GM23338 (cell line): ENCODE data around the gene JMY. TPM values are rescaled to one million over a fixed set of nuclear protein-coding genes. Genes with fewer than 3 reads are reported as not detected.

Experiments used
- ATAC-seq: fragments of 200-7000 bp; cut with Tn5 transposase; 3 replicates; pipeline ENCODE4 v1.9.1; 2020
- DNase-seq: peaks from one replicate; pipeline ENCODE4 v3.0.0-alpha.2; 2015; ENCODE audit warnings: low spot score
- H2AFZ ChIP-seq: fragments of 200-600 bp; sonication (generic); 2 replicates; pipeline ENCODE4 v1.8.0; 2016; ENCODE audit warnings: antibody characterized with exemption, mild to moderate bottlenecking, moderate library complexity
- H3F3A ChIP-seq: fragments of 200-600 bp; sonication (generic); replicated peaks from 2 replicates; pipeline ENCODE4 v1.8.0; 2017; ENCODE audit warnings: antibody characterized with exemption, mixed run types, low read depth
- H3K27ac ChIP-seq: fragments of 200-600 bp; sonication (generic); 2 replicates; pipeline ENCODE4 v1.6.1; 2016; ENCODE audit warnings: low read depth
- H3K27me3 ChIP-seq: fragments of 200-600 bp; sonication (generic); 2 replicates; pipeline ENCODE4 v1.8.0; 2016; ENCODE audit warnings: mild to moderate bottlenecking, mixed run types, moderate library complexity; ENCODE audit not compliant: insufficient read depth
- H3K36me3 ChIP-seq: fragments of 200-600 bp; sonication (generic); 2 replicates; pipeline ENCODE4 v1.8.0; 2016; ENCODE audit warnings: mild to moderate bottlenecking; ENCODE audit not compliant: insufficient read depth
- H3K4me1 ChIP-seq: fragments of 200-600 bp; sonication (generic); 2 replicates; pipeline ENCODE4 v1.8.0; 2016; ENCODE audit warnings: mild to moderate bottlenecking, moderate library complexity; ENCODE audit not compliant: insufficient read depth
- H3K4me2 ChIP-seq: fragments of 200-600 bp; sonication (generic); 2 replicates; pipeline ENCODE4 v1.7.1; 2017; ENCODE audit warnings: mixed run types
- H3K4me3 ChIP-seq: fragments of 200-600 bp; sonication (generic); 2 replicates; pipeline ENCODE4 v1.6.1; 2016; ENCODE audit warnings: mixed run types
- H3K79me2 ChIP-seq: fragments of 200-600 bp; sonication (generic); replicated peaks from 2 replicates; pipeline ENCODE4 v1.8.0; 2017; ENCODE audit warnings: mild to moderate bottlenecking; ENCODE audit not compliant: insufficient read depth
- H3K9me2 ChIP-seq: fragments of 200-600 bp; sonication (generic); 2 replicates; pipeline ENCODE4 v1.8.0; 2017; ENCODE audit not compliant: insufficient read depth
- H4K20me1 ChIP-seq: fragments of 200-600 bp; sonication (generic); replicated peaks from 2 replicates; pipeline ENCODE4 v1.8.0; 2017; ENCODE audit warnings: mild to moderate bottlenecking; ENCODE audit not compliant: insufficient read depth
- H3K27ac Mint-ChIP-seq: 2 replicates; pipeline ENCODE4 v1.8.0; 2020; ENCODE audit warnings: inconsistent platforms, mild to moderate bottlenecking, moderate library complexity, mixed read lengths
- H3K27me3 Mint-ChIP-seq: 3 replicates; pipeline ENCODE4 v1.8.0; 2022; ENCODE audit warnings: low read depth, mild to moderate bottlenecking, moderate library complexity, mixed read lengths, inconsistent platforms; ENCODE audit not compliant: insufficient read depth, poor library complexity
- H3K36me3 Mint-ChIP-seq: 3 replicates; pipeline ENCODE4 v1.8.0; 2021; ENCODE audit warnings: low read depth, mild to moderate bottlenecking, inconsistent platforms, moderate library complexity, mixed read lengths
- H3K4me1 Mint-ChIP-seq: 3 replicates; pipeline ENCODE4 v1.8.0; 2020; ENCODE audit warnings: mild to moderate bottlenecking, inconsistent platforms, mixed read lengths
- H3K4me3 Mint-ChIP-seq: 3 replicates; pipeline ENCODE4 v1.8.0; 2021; ENCODE audit warnings: moderate library complexity, mild to moderate bottlenecking, inconsistent platforms, mixed read lengths
- H3K9me3 Mint-ChIP-seq: 3 replicates; pipeline ENCODE4 v1.8.0; 2020; ENCODE audit warnings: moderate library complexity, mild to moderate bottlenecking, inconsistent platforms, mixed read lengths
- CREB1 ChIP-seq: fragments of 250-450 bp; sonication (Bioruptor Pico); IDR thresholded peaks from 2 replicates; pipeline ENCODE4 v1.5.0; 2020; ENCODE audit warnings: low read depth, mild to moderate bottlenecking, moderate library complexity
- CTCF ChIP-seq, 2 experiments: fragments of 200-600 bp in 1 of 2; sonication (generic) in 1 of 2; conservative IDR thresholded peaks; 2 replicates each; pipeline versions ENCODE4 v1.5.1 to v1.6.1; 2016 to 2017; ENCODE audit warnings: antibody characterized with exemption in 2 of 2, low read depth in 2 of 2, mild to moderate bottlenecking in 2 of 2, moderate library complexity in 1 of 2
- ETS1 ChIP-seq: IDR thresholded peaks from 2 replicates; pipeline ENCODE4 v1.6.1; 2016; ENCODE audit warnings: antibody characterized with exemption
- EZH2 ChIP-seq: fragments of 200-600 bp; sonication (generic); IDR thresholded peaks from one replicate; pipeline ENCODE4 v1.8.0; 2017; ENCODE audit warnings: antibody characterized with exemption, mild to moderate bottlenecking, low read depth; ENCODE audit not compliant: unreplicated experiment
- NANOG ChIP-seq: IDR thresholded peaks from 2 replicates; pipeline ENCODE4 v1.6.1; 2016; ENCODE audit warnings: antibody characterized with exemption, borderline replicate concordance
- POLR2AphosphoS5 ChIP-seq: IDR thresholded peaks from 2 replicates; pipeline ENCODE4 v1.6.1; 2016; ENCODE audit warnings: antibody characterized with exemption, low read depth
- REST ChIP-seq: IDR thresholded peaks from one replicate; pipeline ENCODE4 v1.6.1; 2018; ENCODE audit warnings: antibody characterized with exemption; ENCODE audit not compliant: unreplicated experiment
- STAT1 ChIP-seq: IDR thresholded peaks from one replicate; pipeline ENCODE4 v1.6.1; 2016; ENCODE audit warnings: antibody characterized with exemption; ENCODE audit not compliant: unreplicated experiment
- ZNF114 ChIP-seq: fragments of 250-450 bp; sonication (Bioruptor Pico); IDR thresholded peaks from 2 replicates; pipeline ENCODE4 v1.5.0; 2020; ENCODE audit warnings: mild to moderate bottlenecking, moderate library complexity
- ZNF331 ChIP-seq: fragments of 250-450 bp; sonication (Bioruptor Pico); IDR thresholded peaks from 2 replicates; pipeline ENCODE4 v1.5.0; 2020; ENCODE audit warnings: low read depth, mild to moderate bottlenecking, moderate library complexity
- polyA plus RNA-seq: library from polyadenylated mRNA; unstranded; fragments of >200 nt; fragmentation: Nextera tagmentation; extraction: Ambion mirVana; gene quantifications from 2 replicates; pipeline ENCODE4 v1.2.1, GENCODE V29; 2016
- total RNA-seq: library from RNA; depleted of rRNA; stranded (reverse); fragments of >200 nt; shearing (Covaris generic); gene quantifications from 2 replicates; pipeline ENCODE4 v1.2.3, GENCODE V29; 2014

The JMY gene
- total and polyA plus RNA-seq, 2 experiments from 2014 or later = 6.2 to 18.4 TPM

GRCh38 chr5:79285833-79286232 is 49.9 kb downstream of the JMY start (continued):
- no peak for TF ChIP-seq REST
- TF ChIP-seq ETS1 = no peak
- no peak for TF ChIP-seq CREB1 (CRISPR knock-in tag)
- TF ChIP-seq ZNF114 (CRISPR knock-in tag) = no peak
- TF ChIP-seq NANOG = no peak
- TF ChIP-seq ZNF331 (CRISPR knock-in tag) = no peak
- no peak for TF ChIP-seq EZH2
- TF ChIP-seq STAT1 = no peak

- H3K27me3 ChIP-seq = no peaks in the 10 kb centered on the region
- no peak overlapping the region for H3K4me3 Mint-ChIP-seq
- no peak overlapping the region for H3K4me2 ChIP-seq
- ATAC-seq = no peak
- peaks cover 17% of the 10 kb centered on the region; the same call in 2 of the 3 replicates for H3K36me3 Mint-ChIP-seq
- H3K79me2 ChIP-seq = peaks cover 6% of the 10 kb centered on the region; the same call in 1 of the 2 replicates
- peaks cover 6% of the 10 kb centered on the region; the same call in 2 of the 3 replicates for H3K4me1 Mint-ChIP-seq
- no peak overlapping the region for H2AFZ ChIP-seq
- H3K27me3 Mint-ChIP-seq = peaks cover 2% of the 10 kb centered on the region
- H3F3A ChIP-seq = no peaks in the 10 kb centered on the region
- no peaks in the 10 kb centered on the region for H4K20me1 ChIP-seq
- no peak overlapping the region for H3K4me3 ChIP-seq
- H3K27ac ChIP-seq = no peak overlapping the region
- no peak for TF ChIP-seq POLR2AphosphoS5
- no peak for TF ChIP-seq CTCF (conservative IDR thresholded peaks at IDR 0.05; ENCODE audit: low read depth in 2 of 2)
- no peak for DNase-seq
- H3K36me3 ChIP-seq = peaks cover 3% of the 10 kb centered on the region; the same call in 1 of the 2 replicates
- no peak overlapping the region; the same call in 1 of the 2 replicates for H3K27ac Mint-ChIP-seq
- H3K4me1 ChIP-seq = no peaks in the 10 kb centered on the region
- no peaks in the 10 kb centered on the region for H3K9me3 Mint-ChIP-seq
- no peaks in the 10 kb centered on the region for H3K9me2 ChIP-seq
Observed at GRCh38 chr5:79287380-79287779, 51.4 kb downstream of the JMY start.
